SIG-M5 treated with dmso at 0.1 percent for 504 hours (cell line): ENCODE measurements around the gene FANCB.

Experiments used
- DNase-seq: peaks from one replicate; lab custom pipeline; 2025; ENCODE audit not compliant: unreplicated experiment; lab: John Stamatoyannopoulos, UW

Gene FANCB

GRCh38 chrX:14872851-14873675, at the start of gene FANCB, which contains the start of gene MOSPD2:
Gene FANCB (minus strand): TSS chrX:14873069. CDS start chrX:14865510, 7,559 bp downstream.
Gene MOSPD2 (plus strand): TSS chrX:14873421. CDS start chrX:14873529, 108 bp downstream.
- DNase-seq: peak; percentile 85

- DNase-seq: no peak
Observed at GRCh38 chrX:14922437-14922836, 49.6 kb upstream of the FANCB start.

GRCh38 chrX:14920196-14920595, 47.3 kb upstream of the FANCB start:
- DNase-seq: no peak

DNA sequence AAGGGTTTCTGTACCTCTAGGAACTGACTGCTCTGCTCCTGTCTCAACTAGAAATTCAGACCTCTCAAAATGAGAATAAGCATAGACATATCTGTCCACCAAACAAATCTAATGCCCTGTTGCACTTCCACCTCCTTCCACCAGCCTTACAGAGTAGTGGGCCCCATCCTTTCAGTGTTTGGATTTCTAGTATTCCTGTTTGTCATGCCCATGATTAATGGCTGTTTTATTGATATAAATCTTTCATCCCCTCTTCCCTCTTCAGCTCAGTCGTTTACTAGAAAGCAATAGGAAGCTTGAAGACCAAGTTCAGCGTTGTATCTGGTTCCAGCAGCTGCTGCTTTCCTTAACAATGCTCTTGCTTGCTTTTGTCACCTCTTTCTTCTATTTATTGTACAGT, 46.5 kb upstream of the FANCB start:
- no peak for DNase-seq

DNA sequence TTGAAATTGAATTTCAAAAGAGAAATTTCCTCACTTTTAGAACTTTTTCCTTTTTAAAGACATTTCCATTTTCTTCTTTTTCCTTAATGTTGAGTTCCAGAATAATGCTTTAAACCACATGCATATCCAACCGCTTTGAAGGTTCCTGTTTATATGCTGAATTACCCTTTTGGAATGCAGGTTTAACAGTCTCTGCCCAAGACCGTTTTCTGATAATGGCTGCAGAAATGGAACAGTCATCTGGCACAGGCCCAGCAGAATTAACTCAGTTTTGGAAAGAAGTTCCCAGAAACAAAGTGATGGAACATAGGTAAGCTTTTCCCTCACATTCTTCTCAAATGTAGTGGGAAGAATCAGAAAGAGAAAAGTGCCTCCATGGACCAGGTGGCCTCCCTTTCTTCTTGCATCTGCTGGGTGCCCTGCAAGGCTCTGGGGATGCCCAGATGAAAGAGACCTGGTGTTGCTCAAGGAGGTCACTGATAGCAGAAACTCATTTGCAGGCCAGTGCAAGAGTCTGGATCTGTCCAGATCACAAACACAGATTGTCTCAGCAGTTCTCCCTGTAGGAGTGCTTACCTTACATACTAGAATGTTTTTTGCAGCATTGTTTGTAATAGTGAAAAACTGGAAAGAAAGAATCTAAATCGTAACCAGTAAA, 43.3 kb upstream of the FANCB start:
- no peak for DNase-seq

DNA sequence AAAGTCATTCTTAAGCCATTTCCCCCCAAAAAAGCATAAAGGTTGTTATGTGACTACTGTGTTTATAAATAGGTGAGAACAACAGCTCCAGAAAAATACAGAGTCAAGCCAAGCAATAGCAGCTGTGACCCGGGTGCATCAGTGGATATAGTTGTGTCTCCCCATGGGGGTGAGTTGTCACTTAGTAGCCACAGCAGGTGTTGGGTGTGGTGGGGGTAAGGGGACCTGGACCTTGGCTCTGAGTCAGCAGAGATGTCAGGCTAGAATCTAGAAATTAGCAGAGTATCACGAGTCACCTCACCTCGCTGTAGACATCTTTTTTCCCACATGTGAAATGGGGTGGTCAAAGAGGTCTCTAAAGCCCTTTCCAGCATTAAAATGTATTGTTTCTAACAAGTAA, 42.7 kb upstream of the FANCB start:
- DNase-seq: no peak

DNA sequence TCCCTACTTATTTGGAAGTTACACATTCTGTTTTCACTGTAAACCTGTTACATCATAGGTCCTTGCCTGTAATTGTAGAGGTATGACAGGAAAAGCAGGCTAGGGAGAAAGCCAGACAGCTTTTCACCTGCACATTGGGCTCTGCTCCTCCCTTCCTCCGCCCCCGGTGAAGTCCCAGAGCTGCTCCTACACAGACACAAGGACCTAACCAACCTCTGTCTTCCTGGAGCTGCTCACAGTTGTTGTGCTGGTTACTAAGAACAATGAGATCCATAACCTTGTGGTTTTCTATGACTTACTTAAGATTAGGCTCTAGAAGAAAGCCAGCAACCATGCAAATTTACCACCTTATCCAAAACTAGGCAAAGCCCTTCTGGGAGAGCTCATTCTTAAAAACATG, 40.4 kb upstream of the FANCB start:
- DNase-seq: no peak

DNA sequence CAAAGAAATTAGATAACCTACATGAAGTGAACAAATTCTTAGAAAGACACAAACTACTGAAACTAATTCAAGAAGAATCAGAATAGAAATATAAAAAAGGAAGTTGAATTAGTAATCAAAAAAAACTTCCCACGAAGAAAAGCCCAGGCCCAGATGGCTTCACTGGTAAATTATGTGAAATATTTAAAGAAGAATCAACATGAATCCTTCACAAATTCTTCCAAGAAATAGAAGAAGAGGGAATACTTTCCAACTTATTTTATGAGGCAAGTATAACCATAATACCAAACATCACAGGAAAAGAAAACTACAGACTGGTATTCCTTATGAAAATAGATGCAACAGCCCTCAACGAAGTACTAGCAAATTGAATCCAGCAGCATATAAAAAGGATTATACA, 31.0 kb upstream of the FANCB start:
- no peak for DNase-seq

GRCh38 chrX:14902537-14902936, 29.7 kb upstream of the FANCB start:
- no peak for DNase-seq

- no peak for DNase-seq
Observed at GRCh38 chrX:14899607-14900006, 26.7 kb upstream of the FANCB start.

- DNase-seq: no peak
Observed at GRCh38 chrX:14897042-14897441, 24.2 kb upstream of the FANCB start.

GRCh38 chrX:14896273-14896672, 23.4 kb upstream of the FANCB start:
- no peak for DNase-seq

DNA sequence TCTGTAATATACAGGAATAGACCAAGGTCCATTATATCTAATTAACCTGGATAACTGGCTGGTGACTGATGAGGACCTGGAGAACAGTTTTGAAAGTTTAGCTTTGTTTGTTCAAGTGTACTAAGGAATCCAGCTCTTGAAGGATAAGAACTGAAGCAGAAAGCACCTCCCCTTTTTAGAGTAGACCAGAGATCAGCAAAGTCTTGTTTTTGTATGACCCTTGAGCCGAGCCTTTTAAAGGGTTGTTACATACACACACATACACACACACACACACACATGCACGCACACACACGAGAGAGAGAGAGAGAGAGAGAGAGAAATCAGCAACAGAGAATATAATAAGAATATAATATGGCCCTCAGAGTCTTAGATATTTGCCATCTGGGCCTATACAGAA, 13.4 kb upstream of the FANCB start:
- DNase-seq: no peak

DNA sequence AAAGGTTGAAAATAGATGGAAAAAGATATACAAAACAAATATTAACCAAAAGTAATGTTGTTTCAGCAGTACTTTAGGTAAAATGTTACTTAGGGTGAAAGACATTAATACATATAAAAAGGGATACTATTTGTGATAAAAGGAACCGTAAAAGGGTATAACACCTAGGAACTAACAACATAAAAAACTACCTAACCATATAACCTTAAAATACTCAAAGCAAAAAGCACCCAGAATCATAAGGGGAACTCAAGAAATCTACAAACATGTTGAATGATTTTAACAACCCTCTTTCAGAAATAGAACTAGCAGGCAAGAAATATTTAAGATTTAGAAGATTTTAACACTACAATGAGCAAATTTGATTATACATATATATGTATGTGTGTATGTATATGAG, 11.8 kb upstream of the FANCB start:
- DNase-seq: no peak

DNA sequence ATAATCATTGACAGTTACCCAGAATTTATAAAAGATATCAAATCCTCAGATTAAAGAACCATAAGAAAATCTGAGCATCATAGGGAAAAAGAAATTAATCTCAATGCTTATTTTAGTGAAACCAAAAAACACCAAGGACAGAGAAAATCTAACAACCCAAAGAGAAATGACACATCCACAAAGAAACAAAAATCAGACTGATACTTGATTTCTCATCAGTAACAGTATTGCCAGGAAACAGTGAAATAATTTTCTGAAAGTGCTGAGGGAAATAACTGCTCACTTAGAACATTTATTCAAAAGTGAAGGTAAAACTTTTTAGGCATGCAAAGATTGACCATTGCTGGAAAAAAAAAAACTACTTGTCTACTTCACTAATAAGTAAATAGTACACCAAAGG, 11.0 kb upstream of the FANCB start:
- no peak for DNase-seq

- DNase-seq: no peak
Observed at GRCh38 chrX:14875624-14876023, 2.8 kb upstream of the FANCB start.

DNA sequence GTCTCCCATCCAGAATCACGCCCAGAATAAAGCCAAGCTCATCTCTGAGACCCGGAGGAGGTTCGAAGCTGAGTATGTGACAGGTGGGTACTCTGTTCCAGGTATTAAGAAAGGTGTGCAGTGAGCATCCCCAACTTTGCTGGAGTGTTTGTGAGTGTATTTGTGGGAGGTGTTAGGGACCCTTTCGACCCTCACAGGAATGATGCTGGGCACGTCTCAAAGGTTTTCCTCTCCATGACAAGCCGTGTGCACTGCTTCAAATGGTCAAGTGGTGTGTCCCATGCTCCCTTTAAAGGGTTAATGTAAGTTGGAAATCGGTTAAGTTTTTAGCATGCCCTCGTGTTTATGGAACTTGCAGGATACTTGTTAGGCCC, 794 bp upstream of the FANCB start:
- no peak for DNase-seq

DNA sequence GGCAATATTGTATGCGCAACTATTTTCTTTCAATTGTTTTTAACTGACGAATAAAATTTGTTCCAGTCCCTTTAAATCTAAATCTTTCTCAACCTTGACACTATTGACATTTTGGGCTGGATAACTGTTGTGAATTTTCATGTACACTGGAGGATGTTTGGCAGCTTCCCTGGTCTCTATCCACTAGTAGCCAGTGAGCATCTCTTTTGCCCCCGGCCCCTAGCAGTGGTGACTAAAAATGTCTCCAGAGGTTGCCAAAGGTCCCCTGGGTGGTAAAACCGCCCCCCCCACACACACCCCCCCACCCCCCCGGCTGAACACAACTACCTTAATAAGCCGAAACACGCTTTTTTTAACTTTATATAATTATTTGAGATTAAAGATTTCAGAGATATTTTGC, 514 bp downstream of the FANCB start:
- no peak for DNase-seq

- DNase-seq: no peak
Observed at GRCh38 chrX:14871767-14872166, 1.1 kb downstream of the FANCB start.

DNA sequence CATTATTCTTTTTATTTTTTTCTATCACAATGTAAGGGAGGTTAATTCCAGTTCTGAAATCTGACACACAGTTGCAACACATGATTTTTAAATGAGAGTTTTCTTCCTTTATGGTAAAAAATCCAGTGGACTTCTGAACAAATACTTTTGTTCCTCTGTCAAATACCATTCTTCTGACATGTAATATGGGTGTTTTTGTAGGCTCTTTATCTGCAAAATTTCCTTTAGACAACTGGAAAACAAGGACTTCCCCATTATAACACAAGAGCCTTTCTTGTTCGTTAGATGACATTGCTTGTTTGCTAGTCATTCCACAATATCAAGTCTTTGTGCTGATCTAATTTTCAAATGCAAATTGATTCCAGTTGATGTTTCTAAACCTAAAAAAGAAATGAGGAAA, 7.7 kb downstream of the FANCB start:
- no peak for DNase-seq

GRCh38 chrX:14864631-14865030, 8.2 kb downstream of the FANCB start:
- no peak for DNase-seq

- no peak for DNase-seq
Observed at GRCh38 chrX:14851526-14851925, 21.3 kb downstream of the FANCB start.

- DNase-seq: peak; percentile 7
Observed at GRCh38 chrX:14843666-14844065, 29.2 kb downstream of the FANCB start.
